Inferior parietal cortex (tissue), 1 donor: ENCODE data around the gene CCDC184.

Experiments
- DNase-seq: peaks from one replicate; pipeline ENCODE4 v3.0.0-alpha.2; 2016; ENCODE audit errors: extremely low spot score

Gene CCDC184

DNA sequence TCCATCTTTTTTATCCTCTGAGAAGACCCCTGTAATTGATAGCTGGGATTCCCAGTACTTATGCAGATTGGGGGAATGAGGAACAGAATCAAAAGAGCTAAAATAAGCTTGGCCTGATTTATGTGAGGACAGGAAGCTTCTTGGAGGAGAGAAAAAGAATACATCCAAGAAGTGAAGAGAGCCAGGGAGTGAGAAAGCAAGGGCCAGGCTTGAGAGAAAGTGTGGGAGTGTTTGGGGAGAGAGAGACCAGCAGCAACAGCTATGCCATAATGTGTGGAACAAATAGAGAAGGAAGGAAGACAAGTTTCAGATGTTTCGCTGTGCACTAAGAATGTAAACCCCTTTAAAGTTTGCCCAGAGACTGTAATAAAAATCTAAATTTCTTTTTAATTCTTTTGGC, 4.0 kb upstream of the CCDC184 start:
- DNase-seq = no peak

DNA sequence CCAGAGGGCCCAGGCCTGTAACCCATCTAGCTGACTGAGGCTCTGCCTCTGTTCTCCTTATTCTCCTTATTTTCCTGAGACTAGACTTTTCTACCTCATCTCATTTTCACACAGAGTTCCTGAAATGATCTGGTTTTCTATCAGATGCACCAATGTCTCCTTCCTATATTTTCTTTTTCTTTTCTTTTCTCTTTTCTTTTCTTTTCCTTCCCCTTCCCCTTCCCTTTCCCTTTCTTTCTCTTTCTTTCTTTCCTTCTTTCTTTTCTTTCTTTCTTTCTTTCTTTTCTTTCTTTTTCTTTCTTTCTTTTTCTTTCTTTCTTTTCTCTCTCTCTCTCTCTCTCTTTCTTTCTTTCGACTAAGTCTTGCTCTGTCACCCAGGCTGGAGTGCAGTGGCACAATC, 3.0 kb upstream of the CCDC184 start:
- no peak for DNase-seq

DNA sequence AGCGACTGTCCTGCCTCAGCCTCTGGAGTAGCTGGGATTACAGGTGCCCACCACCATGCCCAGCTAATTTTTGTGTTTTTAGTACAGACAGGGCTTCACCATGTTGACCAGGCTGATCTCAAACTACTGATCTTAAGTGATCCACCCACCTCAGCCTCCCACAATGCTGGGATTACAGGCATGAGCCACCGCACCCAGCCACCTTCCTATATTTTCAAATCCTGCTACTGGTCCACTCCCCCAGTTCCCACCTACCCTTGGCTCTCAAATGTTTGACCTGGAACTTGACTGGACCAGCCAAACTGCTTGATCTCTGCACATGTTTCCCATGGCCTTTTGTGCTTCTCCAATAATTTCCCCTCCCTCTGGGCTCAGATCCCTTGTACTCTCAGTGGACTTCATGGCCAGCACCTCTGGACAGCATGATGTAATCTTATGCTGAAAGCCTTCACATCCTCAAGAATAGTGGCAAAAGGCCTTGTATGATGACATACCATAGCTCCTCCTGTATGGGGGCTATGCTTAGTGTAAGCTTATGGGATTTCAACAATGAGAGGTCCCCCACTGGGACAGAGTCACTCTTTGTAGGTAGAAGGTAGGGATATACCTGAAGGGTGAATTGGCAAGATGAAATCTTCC, 2.5 kb upstream of the CCDC184 start:
- DNase-seq = no peak

DNA sequence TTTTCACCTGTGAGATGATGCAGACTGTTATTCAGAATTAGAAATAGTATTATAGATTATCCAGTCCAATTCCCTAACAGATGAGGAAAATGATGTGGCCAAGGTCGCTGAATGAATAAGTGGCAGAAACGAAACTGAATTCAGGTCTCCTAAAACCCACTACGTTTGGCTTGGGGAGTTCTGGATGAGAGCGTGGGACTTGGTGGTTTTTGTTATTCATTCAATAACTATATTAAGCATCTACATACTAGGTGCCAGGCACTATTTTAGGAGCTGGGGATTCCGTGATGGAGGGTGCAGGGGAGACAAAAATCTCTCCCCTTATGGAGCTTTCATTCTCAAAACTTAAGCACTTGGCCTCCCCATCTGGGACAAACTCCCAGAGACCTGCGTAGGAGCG, 813 bp upstream of the CCDC184 start:
- no peak for DNase-seq

DNA sequence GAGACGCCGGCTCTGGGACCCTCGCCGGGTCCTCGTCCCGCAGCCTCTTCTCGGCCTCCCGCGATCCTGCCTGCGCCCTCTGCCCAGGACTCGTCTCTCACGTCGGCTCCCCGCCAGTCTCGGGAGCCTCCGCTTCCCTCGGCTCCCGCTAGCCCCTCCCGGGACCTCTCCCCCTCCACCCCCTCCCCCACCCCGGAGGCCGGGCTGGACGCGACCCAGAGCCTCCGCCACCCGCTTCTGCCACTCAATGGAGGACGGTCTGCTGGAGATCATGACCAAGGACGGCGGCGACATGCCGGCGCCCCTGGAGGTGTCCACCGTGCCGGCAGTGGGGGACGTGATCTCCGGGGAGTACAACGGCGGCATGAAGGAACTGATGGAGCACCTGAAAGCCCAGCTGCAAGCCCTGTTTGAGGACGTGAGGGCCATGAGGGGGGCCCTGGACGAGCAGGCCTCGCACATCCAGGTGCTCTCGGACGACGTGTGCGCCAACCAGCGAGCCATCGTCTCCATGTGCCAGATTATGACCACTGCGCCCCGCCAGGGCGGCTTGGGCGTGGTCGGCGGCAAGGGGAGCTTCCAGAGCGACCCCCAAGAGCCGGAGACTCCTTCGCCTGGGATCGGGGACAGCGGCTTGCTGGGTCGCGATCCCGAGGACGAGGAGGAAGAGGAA, 568 bp downstream of the CCDC184 start:
- no peak for DNase-seq

DNA sequence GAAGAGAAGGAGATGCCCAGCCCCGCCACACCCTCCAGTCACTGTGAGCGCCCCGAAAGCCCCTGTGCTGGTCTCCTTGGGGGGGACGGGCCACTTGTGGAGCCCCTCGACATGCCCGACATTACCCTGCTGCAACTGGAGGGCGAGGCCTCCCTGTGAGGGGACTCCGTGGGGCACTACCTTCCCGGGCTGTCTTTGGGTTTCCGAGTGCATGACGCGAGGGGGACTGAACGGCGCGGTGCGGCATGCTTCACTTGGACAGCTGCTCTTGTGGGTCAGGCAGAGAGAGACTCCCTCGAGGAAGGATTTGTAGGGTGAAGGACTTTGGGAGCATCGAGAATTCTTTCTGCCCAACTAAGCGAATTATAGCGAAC, 1.1 kb downstream of the CCDC184 start:
- no peak for DNase-seq

DNA sequence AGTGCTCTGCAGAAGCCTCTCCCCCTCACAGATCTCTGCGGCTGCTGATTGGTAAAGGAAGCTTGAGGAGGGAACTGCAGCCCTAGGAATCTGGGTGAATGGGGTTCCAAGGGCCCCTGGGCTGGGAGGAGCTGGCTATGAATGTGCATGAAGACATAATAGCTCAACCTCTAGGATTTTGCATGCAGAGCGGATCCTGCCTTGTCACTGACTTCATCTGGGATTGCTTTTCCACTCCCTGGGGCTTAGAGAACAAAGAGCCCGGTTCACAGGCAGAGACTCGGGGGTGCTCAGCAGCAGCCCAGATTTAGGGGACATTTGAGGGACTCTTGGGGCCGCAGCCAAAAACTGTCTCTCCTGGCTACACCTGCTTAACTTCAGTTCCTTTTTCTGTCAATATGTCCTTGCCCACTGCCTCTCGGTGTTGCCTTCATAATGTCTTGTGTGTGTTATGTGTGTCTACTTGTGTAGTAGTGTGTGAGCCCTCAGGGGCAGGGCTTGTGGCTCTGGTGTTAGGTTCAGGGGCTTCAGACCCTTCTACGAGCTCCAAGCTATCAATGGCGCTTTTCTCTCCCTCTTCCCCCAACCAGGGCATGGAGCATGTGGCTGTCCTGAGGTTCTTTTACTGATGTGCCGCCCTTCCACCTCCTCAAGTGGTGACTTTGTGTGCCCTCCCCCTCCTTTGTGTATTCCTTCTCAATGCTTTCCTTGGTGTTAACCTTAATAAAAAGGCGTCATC, 1.9 kb downstream of the CCDC184 start:
- DNase-seq = no peak

DNA sequence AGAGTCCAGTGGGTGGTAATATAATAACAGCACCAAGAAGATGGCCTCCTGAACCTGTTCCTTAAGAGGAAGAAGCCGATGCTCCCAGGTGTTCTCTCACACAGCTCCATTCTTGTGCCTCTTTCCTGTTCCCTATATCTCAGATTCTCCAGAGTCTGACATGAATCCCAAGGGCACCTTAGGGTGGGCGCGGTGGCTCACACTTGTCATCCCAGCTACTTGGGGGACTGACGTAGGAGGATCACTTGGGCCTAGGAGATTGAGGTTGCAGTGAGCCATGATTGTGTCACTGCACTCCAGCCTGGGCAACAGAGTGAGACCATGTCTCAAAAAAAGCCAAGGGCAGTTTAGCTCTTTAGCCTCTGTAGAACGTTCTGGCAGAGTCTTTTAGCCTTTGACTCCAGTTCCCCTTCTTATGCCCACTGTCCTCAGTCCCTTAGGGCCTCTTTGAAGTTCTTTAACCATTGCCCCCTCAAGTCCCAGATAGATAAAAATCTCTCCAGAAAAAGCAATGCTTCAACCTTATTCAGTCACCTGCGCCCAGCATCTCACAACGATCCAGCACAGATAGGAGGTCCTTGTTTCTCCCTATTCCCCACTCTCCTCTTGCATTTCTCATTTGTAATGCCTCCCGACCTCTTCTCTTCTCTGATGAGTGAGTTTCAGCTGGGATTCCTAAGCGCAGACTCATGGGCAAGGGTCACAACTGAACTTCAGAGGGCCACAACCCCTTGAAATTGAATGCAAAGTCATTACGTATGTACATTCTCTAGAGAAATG, 4.7 kb downstream of the CCDC184 start:
- no peak for DNase-seq

DNA sequence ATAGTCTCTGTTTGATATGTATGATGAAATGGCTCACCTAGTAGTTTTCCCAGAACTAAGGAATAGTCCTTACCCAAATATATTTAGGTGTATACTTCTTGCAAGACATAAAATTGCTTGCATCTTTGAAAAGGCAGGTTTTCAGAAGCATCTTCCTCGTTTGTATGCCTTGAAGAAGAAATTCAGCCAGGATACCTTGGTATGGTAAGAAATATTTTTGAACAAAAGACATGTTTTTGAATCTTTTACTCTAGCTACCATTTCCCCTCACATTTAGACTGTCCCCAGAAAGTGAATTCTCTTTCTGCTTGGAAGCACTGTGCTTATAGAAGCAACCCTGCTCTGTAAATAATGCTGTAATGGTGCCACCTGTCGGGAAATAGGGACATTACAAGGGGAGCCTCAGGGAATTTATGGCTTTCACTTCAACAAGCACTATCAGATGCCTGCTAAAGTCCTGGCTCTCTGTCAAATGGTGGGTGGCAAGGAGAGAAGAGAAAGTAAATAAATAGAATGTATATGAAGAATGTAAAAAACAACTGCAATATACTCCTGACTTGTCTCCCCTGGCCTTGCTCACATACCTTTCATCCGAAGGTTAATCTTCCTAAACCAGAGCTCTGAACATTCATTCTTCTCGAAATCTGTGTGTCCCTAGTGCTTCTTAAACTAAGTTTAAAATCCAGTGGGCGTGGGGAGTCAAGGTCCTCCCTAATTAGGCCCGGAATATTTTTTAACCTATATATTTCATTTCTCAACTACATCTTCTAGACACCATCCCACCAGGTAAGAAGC, 6.1 kb downstream of the CCDC184 start:
- DNase-seq = peak; percentile 96

DNA sequence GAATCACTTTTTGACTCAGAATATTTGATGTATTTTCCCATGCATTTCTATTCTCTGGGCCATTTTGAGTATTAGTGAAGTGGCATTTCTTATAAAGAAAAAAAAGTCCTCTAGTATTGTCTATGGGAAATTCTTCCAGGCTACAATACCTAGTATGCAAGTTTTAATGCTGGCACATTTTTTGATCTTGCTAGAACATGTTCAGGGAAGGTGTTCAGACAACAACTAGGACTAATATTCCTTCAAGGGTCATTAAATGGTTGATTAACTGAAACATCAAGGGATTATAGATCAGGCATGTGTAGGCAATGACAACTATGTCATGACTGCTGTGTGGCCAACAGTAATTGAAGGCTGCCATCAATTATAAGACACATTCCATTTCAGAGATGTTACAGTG, 7.7 kb downstream of the CCDC184 start:
- no peak for DNase-seq

DNA sequence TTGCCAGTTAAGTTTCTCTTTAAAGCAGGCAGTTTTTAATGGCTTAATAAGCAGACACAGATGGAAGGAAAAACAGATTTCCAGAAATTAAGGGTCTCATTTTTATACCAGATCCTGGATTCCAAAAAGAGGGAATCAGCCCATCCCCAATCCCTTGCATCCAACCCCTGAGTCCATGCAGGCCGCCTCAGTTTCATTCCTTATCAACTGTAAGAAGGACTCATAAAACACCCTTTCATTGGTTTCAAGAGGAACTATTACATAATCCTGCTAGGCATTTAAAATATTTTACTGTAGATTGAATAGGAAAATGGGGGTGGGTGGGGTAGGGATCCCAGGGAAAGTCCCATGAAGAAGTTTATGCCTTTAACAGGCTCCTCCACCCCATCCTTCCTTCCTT, 9.4 kb downstream of the CCDC184 start:
- DNase-seq = no peak

DNA sequence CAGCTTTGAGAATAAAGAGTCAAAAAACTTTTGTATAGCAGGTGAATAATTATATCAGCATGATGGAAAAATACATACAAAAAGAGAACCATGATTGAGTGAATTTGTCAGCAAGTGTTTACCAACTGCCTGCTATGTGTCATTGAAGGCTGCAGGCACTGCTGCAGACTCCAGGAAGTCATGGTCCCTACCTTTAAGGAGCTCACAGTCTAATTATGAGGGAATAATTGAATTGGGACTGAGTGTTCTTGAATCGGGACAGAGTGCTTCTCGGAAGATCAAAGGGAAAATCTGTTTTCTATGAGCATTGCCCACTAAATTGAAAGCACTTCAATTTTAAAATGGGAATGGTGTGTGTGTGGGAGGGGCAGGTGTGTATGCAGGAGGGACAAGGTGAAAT, 10.2 kb downstream of the CCDC184 start:
- DNase-seq = no peak

DNA sequence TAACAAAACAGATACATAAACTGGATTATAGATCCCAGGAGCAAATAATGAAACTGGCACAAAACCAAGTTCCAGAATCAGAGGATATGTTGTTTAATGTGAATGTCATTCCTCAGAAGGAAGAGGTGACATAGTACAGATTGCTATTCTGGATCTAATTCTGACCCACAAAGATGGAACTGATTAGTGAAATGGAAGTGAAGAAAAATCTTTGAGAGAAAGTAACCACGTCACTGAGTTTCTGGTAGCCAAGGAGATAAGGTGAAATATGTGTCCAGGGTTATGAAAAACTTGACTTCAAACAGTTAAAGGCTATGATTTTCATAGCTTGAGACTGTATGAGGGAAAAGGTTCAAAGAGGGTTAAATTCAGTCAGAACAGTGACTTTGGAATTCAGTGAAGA, 11.4 kb downstream of the CCDC184 start:
- no peak for DNase-seq

DNA sequence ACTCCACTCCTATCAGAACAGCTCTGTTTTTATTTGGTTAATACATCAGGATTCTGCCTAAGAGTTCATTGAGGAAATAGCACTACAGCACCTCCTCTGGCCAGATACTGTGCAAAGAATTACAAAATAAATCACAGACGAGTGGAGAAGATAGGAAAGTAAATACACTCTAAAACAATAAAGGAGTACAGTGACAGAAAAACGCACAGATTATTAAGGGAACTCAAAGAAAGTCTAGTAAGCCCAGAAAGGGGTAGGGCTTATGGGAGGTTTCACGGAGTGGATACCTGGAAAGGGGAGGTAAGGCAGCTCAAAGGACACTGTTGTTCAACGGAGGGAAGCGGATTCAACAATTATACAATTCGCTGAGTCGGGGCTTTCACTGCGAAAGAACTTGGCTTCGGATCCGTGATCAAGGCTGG, 14.1 kb downstream of the CCDC184 start:
- peak; percentile 67 for DNase-seq

DNA sequence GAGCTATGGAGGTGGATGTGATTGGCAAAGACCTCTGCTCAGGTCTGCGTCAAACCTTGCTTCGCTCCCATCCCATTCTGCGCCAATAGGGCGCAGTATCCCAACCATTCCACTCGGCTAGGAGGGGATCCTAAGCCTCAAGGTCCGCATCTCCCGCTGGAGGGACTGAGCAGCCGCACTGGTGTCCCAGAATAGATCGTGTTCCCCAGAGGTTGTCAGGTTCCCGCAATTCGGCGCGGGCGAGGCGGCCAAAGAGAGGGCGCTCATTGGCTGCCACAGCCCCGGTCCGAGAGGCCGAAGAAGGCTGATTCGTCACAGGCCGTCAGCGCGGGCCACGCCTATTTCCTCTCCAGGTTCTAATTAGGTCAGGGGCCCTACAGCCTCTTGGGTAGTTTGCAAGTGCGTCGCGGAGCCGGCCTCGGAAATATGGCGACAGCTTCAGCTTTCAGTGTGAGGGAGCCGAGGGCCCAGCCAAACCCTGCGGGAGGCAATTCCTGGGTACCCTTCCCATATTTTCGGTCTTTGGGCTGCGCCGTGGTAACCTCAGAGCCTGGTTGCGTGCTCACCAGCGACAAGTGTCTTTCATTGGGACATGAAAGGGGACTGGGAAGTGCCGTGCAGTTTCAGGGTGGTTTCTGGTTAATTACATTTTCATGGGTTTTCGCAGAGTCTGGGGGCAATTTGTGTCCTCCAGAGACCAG, 14.7 kb downstream of the CCDC184 start:
- DNase-seq = peak; percentile 91

DNA sequence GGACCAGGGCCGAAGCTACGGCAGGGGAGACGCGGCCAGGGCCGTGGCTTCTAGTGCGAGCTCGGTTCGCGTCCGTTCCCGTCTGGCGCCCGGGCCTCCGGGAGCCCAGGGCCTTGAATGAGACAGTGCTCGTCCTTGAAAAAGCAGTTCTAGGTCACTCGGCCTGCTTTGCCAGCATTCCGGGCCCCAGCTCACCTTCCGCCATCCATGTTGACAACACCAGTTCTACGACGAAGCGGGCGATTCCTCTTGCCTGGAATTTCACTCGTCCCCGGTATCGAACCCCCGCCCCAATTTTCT, 15.2 kb downstream of the CCDC184 start:
- DNase-seq = no peak

DNA sequence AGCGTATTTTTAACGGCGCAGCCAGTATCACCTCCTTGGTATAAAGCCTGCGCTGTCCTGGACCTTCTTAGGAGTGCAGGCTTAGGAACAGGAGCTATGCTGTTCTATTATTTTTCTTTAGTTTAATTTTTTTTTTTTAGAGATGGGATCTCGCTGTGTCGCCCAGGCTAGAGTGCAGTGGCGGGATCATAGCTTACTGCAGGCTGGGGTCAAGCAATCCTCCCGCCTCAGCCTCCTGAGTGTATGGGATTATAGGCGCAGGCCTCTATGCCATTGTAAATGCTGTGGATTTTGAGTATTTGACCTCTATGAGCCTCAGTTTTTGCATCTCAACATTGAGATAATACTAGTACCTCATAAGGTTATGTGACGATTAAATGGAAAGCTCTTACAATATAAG, 15.5 kb downstream of the CCDC184 start:
- DNase-seq = no peak

DNA sequence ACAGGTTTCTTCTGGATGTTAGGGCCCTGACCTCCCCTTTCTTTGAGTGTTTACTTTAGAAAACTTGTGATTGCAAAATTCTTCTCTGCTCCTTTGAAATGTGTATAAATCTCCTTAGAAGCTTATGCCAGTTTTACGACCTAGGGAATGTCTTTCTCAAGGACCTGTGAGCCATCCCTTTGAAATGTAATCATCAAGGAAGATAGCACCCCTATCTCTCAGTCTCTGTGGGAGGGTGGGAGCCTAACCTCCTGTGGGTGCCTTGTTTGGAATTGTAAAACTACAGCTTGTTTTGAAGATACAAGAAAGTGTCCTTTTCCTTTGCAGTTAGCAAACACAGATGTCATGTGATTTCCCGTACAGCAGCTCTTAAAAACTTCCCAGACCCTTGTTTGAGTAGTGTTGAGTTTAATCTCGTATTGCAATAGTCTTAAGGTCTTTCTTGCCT, 16.4 kb downstream of the CCDC184 start:
- DNase-seq = no peak

DNA sequence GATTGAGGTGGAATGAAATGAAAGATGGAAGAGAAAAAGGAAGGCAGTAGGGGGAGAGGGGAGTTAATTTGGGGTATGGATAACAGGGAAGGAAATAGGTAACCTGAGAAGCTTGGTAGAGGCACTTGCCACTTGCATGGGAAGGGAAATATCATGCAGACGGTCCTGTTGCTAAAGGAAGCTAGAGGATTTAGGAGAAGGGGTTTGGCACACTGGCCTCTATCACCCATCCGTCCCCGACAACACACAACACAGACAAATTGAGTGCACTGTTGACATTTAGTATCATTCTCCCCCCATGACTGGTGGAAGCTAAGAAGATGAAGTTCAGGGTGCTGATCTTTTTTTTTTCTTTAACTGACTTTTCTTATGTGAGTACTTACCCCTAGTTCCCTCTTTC, 17.6 kb downstream of the CCDC184 start:
- DNase-seq = no peak

DNA sequence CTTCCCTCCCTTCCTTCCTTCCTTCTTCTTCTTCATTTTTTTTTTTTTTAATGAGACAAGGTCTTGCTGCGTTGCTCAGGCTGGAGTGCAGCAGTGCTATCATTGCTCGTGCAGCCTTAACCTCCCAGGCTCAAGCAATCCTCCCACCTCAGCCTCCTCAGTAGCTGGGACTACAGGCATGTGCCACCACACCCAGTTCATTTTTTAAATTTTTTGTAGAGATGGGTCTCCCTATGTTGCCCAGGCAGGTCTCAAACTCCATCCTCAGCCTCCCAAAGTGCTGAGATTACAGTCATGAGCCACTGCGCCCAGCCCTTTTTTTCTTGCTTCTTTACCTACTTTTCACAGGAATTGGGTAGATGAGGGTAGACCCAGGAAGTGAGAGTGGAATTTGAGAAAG, 18.1 kb downstream of the CCDC184 start:
- no peak for DNase-seq

DNA sequence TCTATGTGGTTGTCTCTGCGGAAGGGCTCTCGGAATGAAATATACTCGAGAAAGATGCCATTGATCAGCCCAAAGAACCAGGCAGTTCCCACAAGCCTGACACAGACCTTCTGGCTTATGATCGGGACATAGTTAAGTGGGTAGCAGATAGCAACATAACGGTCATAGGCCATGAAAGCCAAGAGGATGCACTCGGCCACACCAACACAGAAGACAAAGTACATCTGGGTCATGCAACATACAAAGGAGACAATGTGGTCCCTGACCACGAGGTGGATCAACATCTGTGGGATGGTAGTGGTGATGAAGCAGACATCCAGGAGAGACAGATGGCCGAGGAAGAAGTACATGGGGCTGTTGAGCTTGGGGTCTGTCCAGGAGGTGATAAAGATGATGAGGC, 19.3 kb downstream of the CCDC184 start:
- no peak for DNase-seq
